Embryonic facial prominence (tissue), 1 donor: ENCODE results near the gene AFF3.

Source experiments
- DNase-seq: peaks from one replicate; pipeline ENCODE4 v3.0.0-alpha.2; 2016; ENCODE audit errors: extremely low spot score

Gene AFF3

DNA sequence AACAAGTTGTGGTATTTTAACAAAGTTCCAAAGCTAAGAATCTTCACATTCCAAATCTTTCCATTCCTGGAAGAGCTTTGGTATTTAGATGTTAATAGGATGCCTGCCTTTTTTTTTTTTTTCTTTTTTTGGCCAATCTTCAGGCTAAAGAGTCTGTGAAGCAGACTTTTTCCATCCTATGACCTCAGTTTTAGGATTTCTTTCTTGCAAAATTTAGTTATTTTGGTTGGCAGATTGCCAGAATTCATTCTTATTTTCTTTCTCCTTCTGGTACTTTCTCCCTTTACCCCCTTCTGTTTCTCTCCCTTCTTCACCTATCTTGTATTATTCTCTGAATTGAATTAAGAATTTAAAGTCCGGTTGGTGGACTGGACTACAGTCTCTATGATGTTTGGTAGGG lies 434.8 kb downstream of the AFF3 start:
- DNase-seq, result no peak

DNA sequence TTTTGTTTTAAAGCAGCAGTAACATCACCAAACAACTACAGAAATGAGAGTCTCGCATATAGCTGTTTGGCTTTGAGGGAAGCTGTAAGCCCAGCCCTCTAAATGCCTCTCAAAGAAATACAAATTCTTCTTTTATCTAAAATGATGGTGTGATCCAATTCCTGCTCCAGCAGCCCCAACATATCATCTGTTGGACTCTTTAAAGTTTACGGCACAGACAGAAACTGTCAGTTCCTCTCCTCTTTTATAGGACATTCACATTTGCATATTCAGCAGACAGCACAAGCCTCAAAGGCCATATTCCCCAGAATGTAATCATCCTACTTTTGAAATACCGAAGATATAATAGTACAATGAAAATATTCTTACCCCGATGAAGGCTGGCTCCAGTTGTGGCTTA lies 435.7 kb downstream of the AFF3 start:
- DNase-seq, result no peak

DNA sequence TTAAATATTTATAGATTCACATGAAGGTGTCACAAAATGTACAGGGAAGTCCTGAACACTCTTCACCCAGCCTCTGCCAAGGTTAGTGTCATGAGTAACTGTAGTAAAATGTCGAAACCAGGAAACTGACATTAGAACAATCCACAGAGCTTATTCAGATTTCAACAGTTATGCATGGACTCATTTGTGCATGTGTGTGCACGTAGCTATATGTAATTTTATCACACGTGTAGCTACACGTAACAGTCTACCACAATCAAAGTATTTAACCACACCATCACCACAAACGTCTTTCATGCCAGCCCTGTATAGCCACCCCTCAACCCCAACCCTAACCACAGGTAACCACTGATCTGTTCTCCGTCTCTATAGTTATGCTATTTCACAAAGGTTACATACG lies 440.9 kb downstream of the AFF3 start:
- no peak for DNase-seq

DNA sequence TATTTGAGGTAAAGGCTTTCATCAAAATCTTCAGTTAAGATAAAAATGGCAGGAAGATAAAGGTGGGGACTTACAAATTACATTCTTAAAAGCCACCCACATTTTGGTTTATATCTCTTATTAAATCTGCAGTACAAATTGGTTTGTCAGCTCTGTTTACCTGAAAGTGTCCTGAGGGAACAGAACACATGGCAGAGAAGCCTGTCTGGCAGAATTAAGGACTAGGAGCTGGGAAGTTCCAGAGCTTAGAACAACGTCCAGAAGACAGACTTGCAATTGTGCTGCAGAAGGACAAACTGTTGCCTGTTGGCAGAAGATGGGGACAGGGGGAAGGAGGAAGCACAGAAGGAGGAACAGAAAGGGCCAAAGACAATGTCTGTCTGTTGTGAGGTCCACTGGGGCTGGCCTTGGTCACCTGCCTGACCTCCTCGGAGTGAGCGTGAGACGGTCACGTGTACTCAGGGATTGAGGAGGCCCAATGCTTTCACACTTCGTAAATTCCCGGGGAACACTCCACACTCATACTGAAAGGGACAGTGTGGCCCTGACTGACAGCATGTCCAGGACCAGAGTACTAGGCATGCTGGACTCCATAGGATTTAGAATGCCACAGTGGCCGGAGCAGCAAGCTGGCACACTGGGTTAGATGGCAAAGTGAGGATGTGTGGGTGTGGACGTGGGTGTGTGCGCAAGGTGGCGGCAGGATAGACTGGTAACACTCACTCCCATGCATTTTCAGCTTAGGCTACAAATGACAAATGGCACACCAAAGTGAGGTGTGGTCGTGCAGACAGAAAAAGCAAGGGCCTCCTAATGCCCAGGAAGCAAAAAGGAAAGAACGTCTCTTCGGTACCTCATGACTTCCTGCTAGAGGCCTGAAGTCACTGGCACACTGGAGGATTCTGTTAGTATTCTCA lies 441.6 kb downstream of the AFF3 start:
- no peak for DNase-seq

DNA sequence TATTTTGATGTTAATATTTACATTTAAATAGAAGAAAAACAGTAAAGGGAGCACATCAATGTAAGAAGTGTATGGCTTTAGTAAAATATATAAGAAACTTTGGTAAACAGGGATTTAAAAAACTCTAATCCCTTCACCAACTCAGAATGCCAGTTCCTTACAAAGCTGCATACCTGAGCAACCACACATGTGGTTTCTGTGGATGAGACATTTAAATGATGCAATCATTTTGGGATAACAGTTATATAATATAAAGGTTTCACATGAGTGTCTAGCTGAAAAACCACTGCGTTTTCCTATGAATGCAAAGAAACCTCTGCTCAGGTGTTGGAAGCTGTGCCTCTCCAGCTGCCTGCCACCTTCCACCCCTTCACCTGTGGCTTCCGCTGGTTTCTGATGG lies 443.5 kb downstream of the AFF3 start:
- no peak for DNase-seq

DNA sequence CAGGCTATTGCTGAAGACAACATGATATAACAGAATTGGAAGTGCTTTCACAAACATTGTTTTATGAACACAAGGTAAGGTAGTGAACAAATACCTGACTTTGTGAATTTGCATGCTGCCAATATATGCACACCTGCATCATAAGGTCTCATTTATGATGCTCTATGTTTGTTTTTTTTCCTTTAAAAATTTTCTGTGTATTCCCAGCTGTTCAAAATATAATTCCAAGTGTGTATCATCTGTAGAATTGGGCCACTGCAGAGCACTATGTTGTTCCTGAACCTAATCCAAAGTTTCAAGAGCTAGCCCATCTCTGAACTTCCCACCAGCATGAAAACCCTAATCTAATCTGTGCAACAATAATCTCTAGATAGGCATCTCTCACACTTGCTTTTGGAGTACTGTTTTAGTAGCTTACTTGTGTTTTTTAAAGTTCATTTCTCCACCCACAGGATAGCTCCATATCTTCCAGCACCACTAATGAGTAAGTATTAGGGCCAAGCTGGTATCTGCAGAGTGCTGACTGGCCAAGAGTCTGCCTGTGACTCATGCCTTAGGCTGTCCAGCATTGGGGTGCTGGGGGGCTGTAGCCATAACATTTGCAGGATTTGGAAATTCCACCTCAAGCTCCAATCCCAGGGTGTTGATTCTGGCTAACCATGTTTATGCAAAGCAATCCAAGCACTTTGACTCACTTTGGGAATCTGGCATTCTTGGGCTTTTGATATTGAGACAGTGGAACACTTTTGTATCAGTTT lies 444.4 kb downstream of the AFF3 start:
- DNase-seq, result no peak

DNA sequence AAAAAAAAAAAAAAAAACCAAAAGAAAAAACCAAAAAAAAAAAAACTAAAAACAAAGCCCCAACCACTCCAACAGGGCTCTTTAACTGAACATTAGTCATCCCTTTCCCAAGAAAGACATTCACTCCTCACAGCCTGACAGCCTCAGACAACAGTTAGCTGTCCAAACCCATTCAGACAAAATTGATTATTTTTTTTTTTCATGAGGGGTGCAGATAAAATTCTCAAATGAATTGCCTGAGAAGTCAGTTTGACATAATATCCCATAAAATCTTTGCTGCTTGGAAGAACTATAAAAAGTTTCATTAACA lies 446.5 kb downstream of the AFF3 start:
- DNase-seq, result no peak

DNA sequence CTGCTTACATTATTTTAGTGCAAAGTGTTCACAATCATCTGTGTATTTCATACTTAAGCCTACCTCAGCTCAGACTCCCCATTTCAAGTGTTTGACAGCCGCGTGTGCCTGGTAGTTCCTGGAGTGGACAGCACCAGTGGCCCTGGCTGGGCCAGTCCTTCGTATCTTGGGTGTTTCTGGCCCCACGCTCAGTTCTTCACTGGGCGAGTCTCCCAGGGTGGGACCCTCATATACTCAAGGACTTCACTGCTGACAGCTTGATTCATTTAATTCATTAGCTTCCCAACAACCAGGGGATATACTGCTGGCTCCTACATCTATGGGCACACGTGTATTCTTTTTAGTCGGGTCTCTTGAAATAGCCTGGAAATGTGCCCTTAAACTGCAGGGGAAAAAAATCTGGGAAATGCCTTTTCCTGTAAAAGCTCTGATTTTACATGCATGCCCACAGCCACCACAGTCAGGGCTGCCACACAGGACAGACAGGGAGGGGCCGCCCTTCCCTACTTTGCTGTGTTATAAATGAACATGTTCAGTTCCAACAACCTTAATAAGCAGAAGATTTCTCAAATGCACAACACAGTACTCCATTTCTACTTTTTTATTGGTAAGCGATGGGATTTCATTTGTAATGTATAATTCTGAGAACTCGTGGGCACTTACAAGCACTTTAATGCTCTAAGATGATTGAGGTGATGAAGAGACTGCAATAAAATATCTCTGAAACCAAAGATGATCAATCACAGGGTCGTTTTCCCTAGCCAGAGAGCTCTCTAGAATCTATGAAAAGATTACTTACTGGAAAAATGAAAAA lies 447.1 kb downstream of the AFF3 start:
- no peak for DNase-seq

DNA sequence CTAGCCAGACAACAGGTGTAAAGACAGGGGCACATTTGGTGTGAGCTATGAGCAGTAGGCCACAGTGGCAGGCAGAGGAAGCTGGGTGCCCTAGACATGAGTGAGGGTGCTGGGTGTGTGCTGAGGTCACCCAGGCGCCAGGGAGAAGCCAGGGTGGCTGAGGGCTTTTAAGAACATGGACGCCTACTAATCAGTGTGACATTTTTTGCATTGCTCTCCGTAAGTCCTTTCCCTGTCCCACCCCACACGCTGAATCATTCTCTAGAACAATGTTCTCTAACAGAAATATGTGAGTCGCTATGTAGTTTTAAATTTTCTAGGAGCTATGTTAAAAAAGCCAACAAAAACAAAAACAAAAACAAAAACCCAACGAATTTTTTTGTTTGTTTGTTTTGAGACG lies 448.1 kb downstream of the AFF3 start:
- DNase-seq, result no peak

DNA sequence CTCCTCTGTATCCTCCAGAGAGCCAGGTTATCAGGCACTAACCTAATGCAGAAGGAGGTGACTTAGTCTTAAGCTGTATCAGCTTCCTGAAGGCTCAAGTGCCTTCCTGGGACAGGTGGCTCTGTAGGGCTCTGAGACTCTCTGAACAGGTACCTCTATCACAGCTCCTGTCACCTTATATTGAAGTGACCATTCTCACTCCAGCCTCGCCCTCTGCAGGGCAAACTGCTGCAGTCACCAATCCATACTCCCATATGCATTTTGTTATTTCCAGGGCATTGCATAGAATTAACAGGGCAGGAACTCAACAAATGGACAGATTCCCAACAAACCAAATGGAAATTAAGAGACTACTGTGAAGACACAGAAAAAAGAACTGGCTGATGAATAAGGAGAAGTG lies 449.6 kb downstream of the AFF3 start:
- DNase-seq, result no peak

DNA sequence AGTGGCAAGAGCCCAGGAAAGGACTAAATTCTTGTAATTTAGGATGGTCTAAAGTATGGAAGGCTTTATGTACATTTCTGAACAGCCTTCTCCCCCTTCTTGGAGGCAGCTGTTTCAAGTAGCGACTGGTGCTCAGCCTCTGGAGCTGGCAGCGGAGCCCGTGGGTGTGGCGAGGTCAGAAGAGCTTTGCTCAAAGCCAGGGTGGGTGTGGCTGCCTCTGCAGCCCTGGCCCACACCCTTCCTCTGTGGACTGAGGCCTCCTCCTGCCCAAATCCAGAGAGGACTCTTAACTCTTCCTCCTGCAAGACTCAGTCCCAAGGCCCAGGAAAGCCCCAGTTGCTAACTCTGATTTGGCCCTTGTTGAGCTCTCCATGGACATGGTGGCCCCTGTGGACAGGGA lies 450.5 kb downstream of the AFF3 start:
- DNase-seq, result no peak

DNA sequence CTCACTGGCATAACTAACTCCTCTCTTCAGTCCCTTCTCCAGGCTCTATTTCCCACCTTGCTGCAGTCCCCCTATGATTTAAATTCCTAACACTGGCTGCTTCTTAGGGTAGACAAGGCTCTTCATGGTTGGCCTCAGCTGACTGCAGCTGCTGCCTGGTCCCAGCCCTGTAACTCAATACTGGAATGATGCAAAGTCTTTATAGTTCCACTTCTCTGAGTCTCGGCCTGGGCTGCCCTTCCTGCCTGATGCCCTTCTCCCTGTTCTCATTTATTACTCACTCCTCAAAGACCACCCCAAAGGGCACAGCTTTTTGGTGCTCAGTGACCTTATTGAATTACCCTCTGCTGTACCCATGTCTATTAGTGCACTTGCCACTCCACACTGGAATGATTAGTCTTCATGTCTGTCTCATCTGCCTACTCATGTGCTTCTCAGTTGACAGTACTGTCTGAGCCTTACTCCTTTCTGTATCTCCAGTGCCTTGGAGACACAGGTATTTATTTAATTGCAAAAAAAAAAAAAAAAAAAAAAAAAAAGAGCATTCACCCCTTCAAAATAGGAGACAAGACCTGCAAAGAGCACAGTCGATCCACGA lies 453.1 kb downstream of the AFF3 start:
- DNase-seq, result no peak

DNA sequence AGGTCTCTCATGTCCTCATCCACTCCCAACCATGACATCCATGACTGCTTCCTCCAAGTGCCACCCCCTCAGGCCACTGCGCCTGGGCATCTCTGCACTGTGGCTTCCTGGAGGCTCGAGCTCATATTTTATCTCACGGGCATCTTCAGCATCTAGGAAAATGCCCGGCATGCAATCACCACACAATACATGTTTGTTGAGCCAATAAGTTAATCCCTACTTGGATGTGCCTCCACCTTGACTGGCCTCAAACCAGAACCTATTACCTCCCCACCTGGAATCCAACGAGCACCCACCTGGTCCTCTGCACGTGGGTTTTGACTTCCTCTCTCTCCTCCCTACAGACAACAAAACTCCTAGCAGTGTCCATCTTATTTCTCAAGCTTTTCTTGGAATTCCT lies 453.7 kb downstream of the AFF3 start:
- no peak for DNase-seq

DNA sequence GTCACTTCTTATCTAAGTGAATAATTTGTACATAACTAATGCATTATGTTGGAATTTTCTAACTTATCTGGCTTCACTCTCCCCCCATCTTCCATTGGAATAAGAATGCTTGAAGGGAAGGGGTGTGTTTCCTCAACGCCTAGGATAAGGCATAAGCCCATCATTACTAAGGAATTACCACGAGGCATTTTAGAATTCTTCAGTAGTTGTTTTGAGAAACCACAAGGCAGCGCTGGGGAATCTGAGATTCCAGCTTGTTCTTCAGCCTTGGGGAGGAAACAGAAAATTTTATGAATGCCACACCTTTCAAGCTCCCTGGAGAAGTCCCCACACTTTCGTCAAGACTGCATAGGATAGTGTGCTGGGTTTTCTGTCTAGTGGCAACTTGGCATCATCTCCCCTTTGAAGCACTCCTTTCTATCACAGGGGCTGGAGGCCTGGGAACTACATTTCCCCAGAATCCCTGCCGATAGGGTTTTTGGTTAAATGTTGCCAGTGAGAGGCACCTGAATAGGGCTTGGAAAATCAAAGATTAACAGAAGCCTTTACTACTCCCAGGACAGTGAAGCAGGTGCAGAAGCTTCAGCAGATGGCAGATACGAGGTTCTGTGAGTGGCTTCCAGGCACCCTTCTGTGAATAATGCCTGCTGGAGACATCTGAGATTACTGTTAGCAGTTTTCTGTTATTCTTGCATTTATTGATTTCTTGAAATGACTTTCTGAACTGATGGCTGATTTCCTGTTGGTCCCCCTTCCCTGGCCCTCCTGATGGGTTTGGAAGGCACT lies 459.9 kb downstream of the AFF3 start:
- DNase-seq, result no peak

DNA sequence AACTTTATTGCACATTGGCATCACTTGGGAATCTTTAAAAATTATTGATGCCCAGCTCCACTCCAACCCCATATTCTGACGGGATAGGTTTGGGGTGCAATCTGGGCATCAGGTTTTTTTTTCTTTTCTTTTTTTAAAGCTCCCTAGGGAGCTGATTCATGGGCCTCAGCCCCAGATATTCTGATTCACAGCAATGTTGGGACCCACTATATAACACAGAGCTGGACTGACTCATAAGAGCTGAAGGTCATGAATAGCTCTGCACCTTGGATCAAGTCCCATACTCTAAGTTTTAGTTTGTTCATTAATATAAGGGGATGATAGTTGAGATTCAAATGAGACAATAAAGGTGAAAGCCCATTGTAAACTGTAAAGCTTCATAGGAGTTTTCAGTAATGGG lies 461.4 kb downstream of the AFF3 start:
- no peak for DNase-seq

DNA sequence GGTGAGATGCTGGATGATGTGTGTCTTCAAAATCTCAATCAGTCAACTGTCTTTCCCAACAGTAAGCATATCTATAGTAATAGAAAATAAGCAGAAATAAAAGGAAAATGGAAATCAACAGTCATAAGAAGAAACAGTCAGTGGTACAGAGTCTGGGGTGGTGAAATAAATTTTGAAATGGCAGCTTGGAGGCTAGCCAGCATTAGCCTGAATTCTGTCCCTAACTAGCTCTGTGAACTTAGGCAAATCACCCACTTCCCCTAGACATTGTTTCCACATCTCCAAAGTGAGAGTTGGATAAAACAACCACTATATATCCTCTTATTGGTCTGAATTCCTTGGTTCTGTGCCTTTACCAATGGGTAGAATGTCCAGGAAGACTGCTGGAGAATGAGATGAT lies 462.9 kb downstream of the AFF3 start:
- no peak for DNase-seq

DNA sequence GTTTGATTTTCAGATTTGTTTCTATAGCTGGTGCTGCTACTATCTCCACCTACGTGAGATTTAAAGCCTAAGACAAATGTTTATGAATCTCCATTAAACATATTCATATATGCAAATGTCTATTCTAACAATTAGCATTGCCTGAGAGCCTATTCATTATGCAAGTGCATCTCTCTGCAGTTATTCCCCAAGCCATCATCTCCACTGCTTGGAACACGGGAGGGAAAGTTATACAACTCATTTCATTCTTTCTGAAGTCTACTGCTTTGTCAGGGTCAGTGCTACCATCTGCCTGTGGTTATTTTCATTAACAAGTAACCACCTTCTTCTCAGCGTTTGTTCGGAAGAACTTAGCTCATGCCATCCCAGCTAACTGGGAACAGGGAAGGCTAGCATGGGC lies 463.8 kb downstream of the AFF3 start:
- DNase-seq, result no peak

DNA sequence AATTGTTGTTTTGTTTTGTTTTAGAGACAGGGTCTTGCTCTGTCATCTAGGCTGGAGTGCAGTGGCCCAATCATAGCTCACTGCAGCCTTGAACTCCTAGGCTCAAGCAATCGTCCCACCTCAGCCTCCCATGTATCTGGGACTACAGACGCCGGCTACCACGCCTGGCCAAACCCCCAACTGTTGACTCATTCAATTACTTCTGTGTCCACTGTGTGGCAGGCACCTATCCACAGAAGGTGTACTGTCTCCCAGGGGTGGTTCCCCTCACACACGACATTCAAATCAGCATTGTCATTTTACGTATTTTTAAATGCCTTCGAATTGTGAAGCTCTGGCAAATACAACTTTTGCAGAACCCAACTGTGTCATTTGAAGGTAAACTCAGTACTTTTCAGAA lies 464.6 kb downstream of the AFF3 start:
- no peak for DNase-seq

DNA sequence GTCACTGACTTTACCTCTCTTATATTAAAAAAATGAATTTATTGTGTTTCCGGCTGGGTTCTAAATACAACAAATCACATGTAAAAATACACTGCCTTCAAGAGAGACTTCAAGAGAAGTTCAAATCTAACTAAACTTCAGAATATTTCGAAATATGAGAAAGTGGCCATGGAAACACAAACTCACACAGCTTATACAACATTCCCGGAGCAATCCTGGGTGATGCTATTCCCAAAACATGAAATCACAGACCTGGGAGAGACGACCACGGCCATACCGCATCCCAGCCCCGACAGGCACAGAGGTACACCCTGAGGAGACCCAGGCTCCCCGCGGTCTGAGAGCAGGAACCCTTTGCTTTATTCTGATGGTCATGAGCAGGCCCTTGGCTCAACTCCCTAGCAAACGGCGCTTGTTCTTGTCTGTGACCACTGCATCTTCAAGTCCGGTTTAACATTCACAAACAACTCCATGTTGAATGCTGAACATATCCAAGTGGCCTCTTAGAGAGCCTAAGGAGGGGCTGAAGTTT lies 467.2 kb downstream of the AFF3 start:
- no peak for DNase-seq

DNA sequence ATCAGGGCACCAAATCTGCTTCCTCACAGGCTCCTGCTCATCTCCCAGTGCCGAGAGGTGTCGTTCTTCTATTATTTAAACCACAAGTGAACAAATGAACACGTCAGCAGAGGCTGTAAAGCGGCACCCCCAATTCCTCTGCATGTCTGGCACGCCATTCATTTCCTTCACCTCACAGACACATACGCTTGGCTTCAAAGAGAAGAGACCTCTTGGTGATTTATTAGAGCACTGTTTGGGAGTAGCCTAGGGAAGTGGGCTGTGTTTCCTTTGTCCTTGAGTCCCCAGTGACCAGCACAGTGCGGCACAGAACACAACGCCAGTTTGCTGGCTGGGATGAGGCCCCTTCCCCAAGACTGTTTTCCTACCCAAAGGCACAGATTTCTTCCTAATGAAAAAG lies 468.3 kb downstream of the AFF3 start:
- no peak for DNase-seq

DNA sequence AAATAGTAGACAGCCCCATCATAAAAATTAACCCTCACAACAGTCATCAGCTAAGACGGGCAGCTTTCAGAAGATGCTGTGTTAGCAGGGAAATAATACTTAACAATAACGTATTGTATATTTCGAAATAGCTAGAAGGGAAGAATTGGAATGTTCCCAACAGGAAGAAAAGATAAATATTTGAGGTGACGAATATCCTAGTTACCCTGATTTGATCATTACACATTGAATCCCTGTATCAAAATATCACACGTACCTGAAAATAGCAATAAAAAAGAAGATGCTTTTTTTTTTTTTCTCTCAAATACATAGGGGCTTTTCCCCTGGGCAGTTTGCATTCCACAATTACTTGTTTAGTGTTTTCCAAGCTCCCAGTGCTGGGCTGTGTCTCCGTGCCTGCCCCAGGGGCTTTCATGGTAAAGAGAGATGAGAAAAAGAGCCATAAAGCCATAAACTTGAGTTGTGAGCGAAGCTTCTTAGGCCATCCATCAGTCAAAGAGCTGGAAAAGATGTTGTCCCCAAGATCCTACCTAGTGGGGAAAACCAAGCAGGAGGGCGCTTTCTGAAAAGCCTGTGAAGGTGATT lies 469.5 kb downstream of the AFF3 start:
- DNase-seq, result no peak
